Fibroblast of mammary gland (primary cell): ENCODE results near the gene LRP11.
A peak's percentile ranks its signal among the peaks of the same experiment; 100 is the strongest.
"Not testable (repeated sequence)": the region's sequence is repeated elsewhere in the genome, so short reads cannot be mapped to it uniquely, and the experiment has no call there.

Experiments used
- DNase-seq: peaks from one replicate; pipeline ENCODE4 v3.0.0-alpha.2; 2010; ENCODE audit warnings: low read depth
- H3K4me3 ChIP-seq: 2 replicates; pipeline ENCODE4 v1.5.1; 2011; ENCODE audit warnings: low read depth, mild to moderate bottlenecking, low read length, moderate library complexity; ENCODE audit not compliant: control insufficient read depth
- TF ChIP-seq, protein P1 (sequence below): conservative IDR thresholded peaks from 2 replicates; pipeline ENCODE4 v1.5.1; 2011; ENCODE audit warnings: low read depth, low read length, inconsistent platforms; ENCODE audit not compliant: control insufficient read depth, insufficient read depth

The LRP11 gene

DNA sequence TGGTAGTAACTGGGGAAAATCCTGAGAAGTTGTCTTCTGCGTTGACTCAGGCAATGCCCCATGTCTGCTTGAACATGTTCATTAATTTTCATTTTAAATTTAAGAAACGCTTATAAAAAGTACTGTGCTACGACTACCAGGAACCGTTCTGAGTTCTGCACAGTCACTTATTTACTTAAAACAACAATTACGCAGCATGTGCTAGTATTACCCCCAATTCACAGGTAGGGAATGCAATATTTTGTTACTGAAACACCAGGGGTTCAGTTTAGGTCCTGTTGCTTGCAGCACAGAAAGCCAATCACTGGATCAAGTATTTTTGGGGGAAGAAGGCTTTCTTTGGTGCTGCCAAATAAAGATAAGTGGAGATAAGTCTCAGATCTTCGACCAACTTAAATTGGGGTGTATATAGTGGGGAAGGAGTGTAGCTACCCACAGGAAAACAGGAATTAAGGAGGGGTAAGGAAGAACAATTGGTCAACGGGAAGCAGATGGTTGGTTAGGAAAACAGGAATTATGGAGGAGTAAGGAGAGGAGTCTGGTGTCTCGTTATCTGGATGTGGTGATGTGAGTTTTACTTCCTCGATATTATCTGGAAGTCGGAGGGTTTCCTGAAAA lies 5.2 kb upstream of the LRP11 start:
- no peak for DNase-seq
- TF ChIP-seq, protein P1, sequence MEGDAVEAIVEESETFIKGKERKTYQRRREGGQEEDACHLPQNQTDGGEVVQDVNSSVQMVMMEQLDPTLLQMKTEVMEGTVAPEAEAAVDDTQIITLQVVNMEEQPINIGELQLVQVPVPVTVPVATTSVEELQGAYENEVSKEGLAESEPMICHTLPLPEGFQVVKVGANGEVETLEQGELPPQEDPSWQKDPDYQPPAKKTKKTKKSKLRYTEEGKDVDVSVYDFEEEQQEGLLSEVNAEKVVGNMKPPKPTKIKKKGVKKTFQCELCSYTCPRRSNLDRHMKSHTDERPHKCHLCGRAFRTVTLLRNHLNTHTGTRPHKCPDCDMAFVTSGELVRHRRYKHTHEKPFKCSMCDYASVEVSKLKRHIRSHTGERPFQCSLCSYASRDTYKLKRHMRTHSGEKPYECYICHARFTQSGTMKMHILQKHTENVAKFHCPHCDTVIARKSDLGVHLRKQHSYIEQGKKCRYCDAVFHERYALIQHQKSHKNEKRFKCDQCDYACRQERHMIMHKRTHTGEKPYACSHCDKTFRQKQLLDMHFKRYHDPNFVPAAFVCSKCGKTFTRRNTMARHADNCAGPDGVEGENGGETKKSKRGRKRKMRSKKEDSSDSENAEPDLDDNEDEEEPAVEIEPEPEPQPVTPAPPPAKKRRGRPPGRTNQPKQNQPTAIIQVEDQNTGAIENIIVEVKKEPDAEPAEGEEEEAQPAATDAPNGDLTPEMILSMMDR = no peak
- H3K4me3 ChIP-seq = no peak overlapping the region

DNA sequence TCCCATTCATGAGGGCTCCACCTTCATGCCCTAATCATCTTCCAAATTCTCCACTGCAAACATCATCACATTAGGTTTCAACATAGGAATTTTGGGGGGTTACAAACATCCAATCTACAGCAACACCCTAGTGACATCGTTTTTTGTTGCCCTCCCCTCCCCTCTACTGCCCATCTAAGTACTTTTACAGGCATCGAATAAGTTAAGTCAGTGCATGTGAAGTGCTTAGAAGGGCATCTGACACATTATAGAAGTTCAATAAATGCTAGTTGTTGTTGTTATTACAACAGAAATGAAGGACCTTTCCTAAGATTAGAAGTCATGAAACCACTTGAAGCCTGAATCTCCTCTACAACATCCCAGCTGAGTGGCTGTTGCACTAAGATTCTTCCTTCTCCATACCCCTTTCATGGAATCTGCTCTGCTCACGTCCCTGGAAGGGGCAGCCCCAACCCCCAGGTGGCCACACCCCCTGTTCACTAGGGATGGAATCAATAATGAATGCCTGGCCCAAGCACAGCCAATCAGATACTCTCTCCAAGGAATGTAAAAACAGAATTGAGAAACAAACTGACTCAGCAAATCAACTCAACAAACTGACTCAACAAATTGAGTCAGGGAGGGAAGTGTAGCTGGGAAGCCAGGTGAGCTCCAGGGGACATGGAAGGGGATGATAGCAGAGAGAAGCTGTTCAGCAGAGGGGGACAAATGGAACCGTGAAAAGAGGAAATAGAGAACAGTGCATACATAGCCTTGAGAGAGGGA lies 3.9 kb upstream of the LRP11 start:
- H3K4me3 ChIP-seq = no peak overlapping the region
- peak; percentile 57 for DNase-seq
- TF ChIP-seq, protein P1 = no peak

DNA sequence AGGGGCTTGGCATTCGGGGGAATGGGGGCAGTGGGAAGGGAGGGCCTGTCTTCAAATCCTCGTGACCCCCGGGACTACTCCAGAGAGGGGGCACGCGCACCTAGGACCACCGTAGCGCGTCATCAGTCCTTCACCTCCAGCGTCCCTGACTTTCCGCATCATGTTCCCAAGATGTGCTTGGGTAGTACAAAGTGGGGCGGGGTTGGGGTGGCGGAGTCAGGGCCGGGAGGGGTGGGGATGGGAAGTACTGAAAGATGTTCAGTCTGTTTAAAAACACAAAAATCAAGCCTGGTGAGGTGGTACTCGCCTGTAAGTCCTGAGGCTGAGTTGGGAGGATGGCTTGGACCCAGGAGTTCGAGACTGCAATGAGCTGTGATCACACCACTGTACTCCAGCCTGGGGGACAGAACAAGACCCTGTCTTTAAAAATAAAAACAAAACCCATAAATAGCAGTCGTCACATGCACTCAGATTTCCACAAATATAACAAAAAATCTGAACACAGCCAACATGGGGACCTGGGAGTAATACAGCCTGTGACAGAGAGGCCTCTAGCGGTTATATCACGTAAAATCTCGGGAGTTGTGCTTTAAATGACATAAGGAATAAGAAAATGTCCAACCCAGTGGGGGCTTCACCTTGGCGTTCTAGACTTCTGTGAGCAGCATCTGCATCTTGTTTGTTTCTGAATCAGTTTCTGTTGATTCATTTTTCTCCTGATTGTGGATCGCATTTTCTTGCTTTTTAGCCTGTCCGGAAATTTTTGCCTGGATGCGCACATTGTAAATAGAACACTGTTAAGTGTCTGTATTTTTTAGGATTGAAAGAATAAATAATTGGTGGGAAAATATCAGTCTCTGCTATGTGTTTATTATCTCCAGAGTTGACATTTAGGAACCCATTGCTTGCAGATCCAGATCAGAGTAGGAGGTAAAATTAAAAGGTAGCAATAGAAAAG lies 698 bp upstream of the LRP11 start:
- TF ChIP-seq, protein P1 = peak; percentile 80
- DNase-seq = peak; percentile 81
- peak overlapping the region; percentile 57 for H3K4me3 ChIP-seq

DNA sequence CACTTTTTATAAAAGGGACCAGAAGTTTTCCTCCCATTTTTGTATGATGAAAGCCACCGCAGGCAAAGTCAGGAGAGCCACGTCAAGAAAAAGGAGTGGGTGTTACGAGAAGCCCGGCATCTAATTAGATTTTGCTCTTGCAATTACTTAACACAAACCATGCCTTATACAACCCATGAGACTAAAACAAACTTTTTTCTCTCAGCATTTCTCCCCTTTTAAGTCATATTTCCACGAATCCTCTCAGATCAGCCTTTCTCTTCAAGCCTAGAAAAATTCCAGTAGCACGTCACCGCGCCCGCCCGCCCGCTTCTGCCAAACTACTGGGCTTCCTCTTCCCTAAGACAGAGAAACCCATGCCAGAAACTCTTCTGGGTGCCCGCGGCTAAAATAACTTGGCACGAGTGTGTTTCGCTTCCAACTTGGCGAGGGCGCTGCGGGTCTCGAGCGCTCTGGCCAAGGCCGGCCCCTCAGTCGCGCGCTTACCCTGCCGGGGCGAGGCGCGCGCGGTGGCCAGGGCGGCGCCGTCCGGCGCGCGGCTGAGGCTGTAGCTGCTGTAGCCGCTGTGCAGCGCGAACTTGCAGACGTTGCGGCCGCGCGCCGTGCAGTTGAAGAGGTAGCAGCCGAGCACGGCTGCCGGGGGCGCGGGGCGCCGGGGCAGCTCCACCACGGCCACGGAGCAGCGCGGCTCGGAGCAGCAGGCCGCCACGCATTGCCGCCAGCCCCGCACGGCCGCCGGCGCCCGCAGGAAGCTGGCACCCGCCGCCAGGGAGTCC lies 1.0 kb downstream of the LRP11 start:
- TF ChIP-seq, protein P1 = no peak

DNA sequence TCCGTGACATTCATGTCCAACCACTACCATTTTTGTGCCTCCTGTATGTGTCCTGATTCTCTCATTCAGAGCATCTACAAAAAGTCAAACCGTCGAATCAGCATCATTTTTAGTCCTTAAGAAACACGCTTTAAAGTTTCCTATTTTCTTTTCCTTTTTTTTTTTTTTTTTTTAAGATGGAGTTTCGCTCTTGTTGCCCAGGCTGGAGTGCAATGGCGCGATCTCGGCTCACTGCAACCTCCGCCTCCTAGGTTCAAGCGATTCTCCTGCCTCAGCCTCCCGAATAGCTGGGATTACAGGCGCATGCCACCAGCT lies 1.8 kb downstream of the LRP11 start:
- not testable (repeated sequence) for DNase-seq
- peak overlapping the region; percentile 77 for H3K4me3 ChIP-seq

More for the DNA sequence above, 1.0 kb downstream of the LRP11 start:
- peak overlapping the region; percentile 77 for H3K4me3 ChIP-seq
- DNase-seq = peak; percentile 50

DNA sequence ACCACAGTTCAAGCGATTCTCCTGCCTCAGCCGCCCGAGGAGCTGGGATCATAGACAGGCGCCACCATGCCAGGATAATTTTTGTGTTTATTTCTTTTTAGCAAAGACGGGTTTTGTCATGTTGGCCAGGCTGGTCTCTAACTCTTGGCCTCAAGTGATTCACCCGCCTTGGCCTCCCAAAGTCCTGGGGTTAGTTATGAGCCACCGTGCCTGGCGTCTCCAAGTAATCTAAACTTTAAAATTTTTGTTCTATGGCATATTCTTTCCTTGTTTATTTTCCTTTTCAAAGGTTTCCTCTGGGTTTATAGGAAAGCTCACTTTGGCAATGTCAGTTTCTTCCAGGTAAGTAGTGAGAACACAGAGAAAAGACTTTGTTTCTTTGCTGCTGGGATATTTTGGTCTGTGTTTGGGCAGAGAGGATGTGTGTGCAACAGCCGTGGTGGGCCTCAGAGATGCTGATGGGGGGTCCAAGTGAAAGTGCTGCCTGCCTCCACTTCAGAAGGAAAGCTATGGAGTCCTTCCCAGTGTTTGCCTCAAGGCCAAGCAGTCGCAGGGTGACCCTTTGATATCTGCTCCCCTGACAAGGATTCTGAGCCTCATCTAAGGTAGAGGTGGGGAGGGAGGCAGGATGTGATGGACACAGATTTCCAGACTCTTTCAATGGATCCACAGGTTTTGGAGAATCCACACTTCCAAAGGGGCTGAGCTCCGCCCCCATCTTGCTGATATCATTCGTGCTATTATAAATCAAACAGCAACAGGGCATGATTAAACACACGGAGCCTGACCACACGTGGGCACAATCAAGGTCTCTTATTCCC lies 2.3 kb downstream of the LRP11 start:
- peak overlapping the region; percentile 77 for H3K4me3 ChIP-seq
- DNase-seq = no peak
- TF ChIP-seq, protein P1 = no peak
